GM21825 (cell line): ENCODE results near the gene CERS1.

Source experiments
- ATAC-seq: cut with Tn5 transposase; IDR thresholded peaks from one replicate; pipeline ENCODE4 v1.9.1; 2021; ENCODE audit warnings: mild to moderate bottlenecking, moderate library complexity; ENCODE audit not compliant: unreplicated experiment

Gene CERS1

DNA sequence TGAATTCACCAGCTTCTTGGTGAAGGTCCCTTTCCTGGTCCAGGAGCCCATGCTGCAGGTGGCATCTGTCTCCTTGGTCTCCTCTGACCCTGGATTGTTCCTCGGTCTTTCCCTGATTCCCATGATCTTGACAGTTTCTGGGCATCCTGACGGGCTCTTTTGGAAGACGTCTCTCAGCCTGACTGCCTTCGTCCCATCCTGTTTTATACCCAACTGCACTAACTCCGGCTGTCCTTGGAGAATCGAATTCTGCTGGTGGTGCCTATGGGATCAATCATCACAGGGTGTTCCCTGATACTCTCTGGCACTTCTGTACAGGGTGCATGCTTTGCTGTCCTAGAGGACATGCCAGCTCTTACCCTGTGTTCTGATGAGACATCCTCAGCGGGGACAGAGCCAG, 19.1 kb downstream of the CERS1 start:
- no peak for ATAC-seq

DNA sequence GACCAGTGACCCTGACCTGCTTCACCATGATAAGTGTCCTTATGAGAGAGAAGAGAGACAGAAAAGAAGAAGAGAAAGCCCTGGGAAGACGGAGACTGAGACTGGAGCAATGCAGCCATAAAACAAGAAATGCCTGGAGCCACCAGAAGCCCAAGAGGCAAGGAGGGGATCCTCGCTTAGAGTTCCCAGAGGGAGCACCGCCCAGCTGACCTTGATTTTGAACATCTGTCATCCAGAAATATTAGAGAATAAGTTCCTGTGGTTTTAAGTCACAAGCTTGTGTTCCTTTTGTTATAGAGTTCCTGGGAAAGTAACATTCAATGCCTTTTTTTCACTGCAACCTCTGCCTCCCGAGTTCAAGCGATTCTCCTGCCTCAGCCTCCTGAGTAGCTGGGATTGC, 20.2 kb downstream of the CERS1 start:
- no peak for ATAC-seq

- ATAC-seq: no peak
These were observed 24.4 kb downstream of the CERS1 start for GRCh38 chr19:18871543-18871942.

- no peak for ATAC-seq
These were observed 25.3 kb downstream of the CERS1 start for GRCh38 chr19:18870531-18871172.

DNA sequence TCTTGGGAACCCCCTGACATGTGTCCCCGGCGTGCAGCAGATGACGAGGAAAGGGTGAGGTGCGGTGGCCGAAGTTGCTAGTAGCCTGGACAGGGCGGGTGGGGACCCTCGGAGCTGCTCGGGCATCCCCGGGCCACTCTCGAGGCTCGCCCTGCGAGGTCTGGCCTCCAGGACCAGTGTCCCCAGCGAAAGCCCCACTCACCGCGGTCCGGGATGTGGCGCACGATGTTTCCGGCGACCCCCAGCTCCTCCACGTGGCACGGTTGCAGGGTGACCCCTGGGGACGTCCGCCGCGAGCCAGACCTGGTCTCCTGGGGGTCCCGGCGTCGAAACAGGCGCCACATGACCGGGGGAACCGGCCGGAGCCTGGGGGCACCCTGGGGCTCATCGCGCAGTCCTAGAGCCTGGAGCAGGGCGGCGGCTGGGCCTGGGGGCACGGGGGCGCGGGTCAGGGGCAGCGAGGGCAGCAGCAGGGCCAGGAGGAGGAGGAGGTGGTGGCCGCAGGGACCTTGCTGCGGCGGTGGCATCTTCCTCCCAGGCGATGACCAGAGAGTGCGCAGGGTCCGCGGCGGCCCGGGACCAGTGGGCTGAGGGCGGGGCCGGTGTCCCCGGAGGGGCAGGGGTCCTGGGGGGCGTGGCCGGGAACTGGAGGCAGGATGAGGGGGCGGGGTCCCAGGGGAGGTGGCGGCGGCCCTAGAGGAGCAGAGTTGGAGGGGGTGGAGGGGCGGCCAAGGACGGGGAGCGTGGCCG, 26.0 kb downstream of the CERS1 start:
- no peak for ATAC-seq

DNA sequence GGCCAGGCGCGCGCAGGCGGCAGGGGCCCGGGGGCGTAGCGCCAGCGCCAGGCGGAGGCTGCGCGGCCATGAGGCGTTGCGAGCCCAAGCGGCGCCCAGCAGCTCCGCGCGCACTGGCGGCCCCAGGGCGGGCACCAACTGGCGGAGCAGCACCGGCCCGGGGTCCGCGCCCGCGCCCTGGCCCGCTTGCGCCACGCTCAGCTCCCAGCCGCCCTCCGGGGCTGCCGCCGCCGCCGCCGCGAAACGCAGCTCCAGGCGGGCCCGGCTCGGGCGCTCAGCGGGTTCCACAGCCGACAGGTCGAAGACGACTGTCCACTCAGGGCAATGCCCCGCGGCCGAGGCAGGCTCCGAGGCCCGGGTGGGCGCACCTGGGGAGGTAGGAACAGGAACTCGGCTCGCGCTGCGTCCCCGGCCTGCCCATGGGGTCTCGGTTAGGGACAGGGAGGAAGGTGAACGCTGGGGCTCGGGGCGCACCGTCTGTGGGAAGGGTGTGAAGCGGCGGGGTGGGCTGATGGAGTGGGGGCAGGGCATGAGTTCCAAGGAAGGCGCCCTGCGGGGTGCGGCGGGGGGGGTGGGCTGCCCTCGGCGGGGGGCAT, 26.8 kb downstream of the CERS1 start:
- ATAC-seq: no peak

GRCh38 chr19:18868380-18869022, 27.5 kb downstream of the CERS1 start:
- no peak for ATAC-seq

DNA sequence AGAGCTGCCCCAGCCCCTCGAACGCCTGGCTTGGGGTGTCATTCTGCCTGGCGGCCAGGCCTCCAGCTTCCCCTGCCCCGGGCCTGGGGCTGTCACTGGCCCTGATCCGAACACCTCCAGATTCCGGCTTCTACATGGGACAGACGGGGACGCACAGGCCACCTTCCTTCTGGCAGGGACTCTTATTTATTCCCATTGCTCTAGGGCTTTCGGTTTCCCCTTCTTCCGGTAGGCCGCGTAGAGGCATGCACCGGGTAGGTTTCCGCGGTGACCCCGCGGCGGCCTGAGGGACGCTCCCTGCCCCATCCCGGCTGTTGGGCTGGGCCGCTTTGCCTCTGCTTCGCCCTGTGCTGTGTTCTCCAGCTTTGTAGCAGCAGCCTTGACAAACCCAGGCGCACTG, 28.2 kb downstream of the CERS1 start:
- ATAC-seq: no peak

- no peak for ATAC-seq
These were observed 28.8 kb downstream of the CERS1 start for GRCh38 chr19:18867199-18867598.

- no peak for ATAC-seq
These were observed 29.2 kb downstream of the CERS1 start for GRCh38 chr19:18866800-18867123.

DNA sequence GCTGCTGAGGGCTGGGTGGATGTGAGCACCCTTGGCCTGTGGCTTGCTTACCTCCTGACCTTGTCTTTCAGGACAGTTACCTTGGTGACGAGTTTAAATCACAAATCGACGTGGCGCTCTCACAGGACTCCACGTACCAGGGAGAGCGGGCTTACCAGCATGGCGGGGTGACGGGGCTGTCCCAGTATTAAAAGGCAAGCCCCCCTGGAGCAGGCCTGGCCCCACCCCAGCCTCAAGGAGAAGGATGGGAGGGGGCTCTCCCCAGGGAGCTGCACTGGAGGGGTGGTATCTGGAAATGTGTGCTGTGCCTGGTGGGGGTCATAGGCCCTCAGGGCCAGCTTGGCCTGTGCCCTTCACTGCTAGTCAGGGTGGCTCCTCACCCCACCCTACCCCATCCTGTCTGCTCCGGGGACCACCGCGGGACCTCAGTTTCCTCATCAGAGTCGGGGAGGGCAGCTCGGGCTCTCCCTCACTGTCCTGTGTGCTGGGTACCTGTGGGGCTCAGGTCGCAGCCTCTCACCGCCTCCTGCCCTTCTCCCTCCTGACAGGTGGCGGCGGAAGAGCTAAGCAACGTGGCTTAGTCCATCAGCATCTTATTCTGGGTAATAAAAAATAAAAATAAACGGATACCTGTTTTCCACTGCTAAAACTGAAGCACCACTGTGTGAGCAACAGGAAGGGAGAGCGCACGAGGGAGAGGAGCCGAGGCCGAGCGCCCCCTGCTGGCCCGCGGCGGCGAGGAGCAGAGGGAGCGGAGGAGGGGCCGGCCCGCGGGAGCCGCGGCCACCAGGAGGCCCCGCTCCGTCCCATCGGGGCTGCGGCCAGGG, 29.8 kb downstream of the CERS1 start:
- no peak for ATAC-seq

DNA sequence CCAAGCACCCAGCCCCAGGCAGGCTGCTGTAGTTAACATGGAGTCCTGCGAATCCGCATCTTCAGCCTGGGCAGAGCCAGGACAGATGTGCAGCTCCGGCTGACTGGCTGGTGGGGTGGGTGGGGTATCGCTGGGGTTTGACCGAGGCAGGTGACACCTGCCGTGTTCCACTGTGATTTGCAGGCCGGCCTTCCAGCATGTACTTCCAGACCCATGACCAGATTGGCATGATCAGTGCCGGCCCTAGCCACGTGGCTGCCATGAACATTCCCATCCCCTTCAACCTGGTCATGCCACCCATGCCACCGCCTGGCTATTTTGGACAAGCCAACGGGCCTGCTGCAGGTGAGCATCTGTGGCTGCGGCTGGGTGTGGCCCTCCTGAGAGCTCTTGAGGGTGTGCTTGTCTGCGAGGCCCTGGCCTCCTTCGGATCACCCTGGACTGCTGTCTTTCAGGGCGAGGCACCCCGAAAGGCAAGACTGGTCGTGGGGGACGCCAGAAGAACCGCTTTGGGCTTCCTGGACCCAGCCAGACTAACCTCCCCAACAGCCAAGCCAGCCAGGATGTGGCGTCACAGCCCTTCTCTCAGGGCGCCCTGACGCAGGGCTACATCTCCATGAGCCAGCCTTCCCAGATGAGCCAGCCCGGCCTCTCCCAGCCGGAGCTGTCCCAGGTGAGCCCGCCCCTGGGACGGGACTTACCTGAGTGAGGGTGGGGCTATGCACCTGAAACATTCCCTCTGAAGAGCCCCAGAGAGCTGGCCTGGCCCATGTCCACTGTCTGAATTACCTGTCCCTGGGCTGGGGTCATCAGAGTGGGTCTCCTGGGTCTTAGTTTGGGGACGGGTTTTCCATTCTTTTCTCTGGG, 30.6 kb downstream of the CERS1 start:
- ATAC-seq: no peak

- ATAC-seq: no peak
These were observed 32.1 kb downstream of the CERS1 start for GRCh38 chr19:18863843-18864362.

GRCh38 chr19:18862976-18863842, 32.7 kb downstream of the CERS1 start:
- no peak for ATAC-seq

- ATAC-seq: no peak
These were observed 34.0 kb downstream of the CERS1 start for GRCh38 chr19:18861917-18862316.

- ATAC-seq: no peak
These were observed 34.7 kb downstream of the CERS1 start for GRCh38 chr19:18861235-18861634.

GRCh38 chr19:18860725-18861124, 35.2 kb downstream of the CERS1 start:
- no peak for ATAC-seq

DNA sequence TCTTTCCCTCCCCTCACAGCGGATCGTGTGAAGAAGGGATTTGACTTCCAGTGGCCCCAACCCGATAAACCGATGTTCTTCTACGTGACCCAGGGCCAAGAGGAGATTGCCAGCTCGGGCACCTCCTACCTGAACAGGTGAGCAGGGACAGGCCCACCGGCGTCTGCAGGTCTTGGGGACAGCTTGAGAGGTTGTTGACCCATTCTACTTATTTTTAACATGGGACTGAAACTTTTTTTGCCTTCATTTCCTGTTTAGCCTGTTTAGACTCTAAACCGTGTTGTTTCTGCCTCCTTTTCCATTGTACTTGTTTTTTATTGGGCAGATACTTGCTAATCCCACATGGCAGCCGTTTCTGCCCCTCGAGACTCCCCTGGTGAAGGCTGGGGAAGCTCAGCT, 35.7 kb downstream of the CERS1 start:
- no peak for ATAC-seq
